ENCODE data around the gene TMEM178A. TPM values are rescaled to one million over a fixed set of nuclear protein-coding genes. Genes with fewer than 3 reads are reported as not detected.

TMEM178A gene
- total and polyA plus RNA-seq, 2 experiments from 2014 or later: 0.32 TPM; not detected in 1

GRCh38 chr2:39641635-39642034, 24.1 kb upstream of the TMEM178A start:
- peaks cover 14% of the 10 kb centered on the region for H3K4me1 ChIP-seq (ENCODE audit: insufficient read depth)
- H4K20me1 ChIP-seq (ENCODE audit: insufficient read depth): no peaks in the 10 kb centered on the region
- no peak overlapping the region for H3K9ac ChIP-seq
- TF ChIP-seq EZH2 (IDR thresholded peaks at IDR 0.05; ENCODE audit: insufficient read depth, poor library complexity, severe bottlenecking) (no peak), EZH2phosphoT487 (IDR thresholded peaks at IDR 0.05; ENCODE audit: insufficient read depth, low read depth) (no peak)
- H3K36me3 ChIP-seq (ENCODE audit: low read depth): no peaks in the 10 kb centered on the region
- H3K9me2 ChIP-seq (ENCODE audit: insufficient read depth): no peaks in the 10 kb centered on the region
- H3K4me3 ChIP-seq: no peak overlapping the region
- H3K79me2 ChIP-seq (ENCODE audit: insufficient read depth): no peaks in the 10 kb centered on the region
- 88 to 96% methylated on average over 1 of the region's 1 CpG for WGBS, 2 experiments (ENCODE audit: low coverage in 1 of 2, low lambda C conversion rate in 2 of 2, missing lambda C conversion rate in 2 of 2)
- no peak overlapping the region for H2AFZ ChIP-seq
- in situ Hi-C loops (cut with MboI): no loop called here
- H3K9me3 ChIP-seq (ENCODE audit: low read depth): no peaks in the 10 kb centered on the region
- H3K27ac ChIP-seq: no peak overlapping the region
- peaks cover 13% of the 10 kb centered on the region; the same call in 1 of the 2 replicates for H3F3A ChIP-seq (ENCODE audit: insufficient read depth)
- no peak overlapping the region for H3K4me2 ChIP-seq (ENCODE audit: unreplicated experiment)
- DNase-seq: no peak
- no peaks in the 10 kb centered on the region for H3K27me3 ChIP-seq (replicated peaks; ENCODE audit: insufficient read depth)

GRCh38 chr2:39642051-39642718, 23.5 kb upstream of the TMEM178A start:
- peak; percentile 81 for DNase-seq
- Histone ChIP-seq H3K4me1 (ENCODE audit: insufficient read depth) (peaks cover 14% of the 10 kb centered on the region), H3K4me3 (no peak overlapping the region), H3K27me3 (replicated peaks; ENCODE audit: insufficient read depth) (no peaks in the 10 kb centered on the region), H3K27ac (no peak overlapping the region), H3K4me2 (ENCODE audit: unreplicated experiment) (peak overlapping the region; percentile 54), H3K9ac (no peak overlapping the region), H3K79me2 (ENCODE audit: insufficient read depth) (no peaks in the 10 kb centered on the region), H3K9me3 (ENCODE audit: low read depth) (no peaks in the 10 kb centered on the region), H4K20me1 (ENCODE audit: insufficient read depth) (no peaks in the 10 kb centered on the region), H3K36me3 (ENCODE audit: low read depth) (no peaks in the 10 kb centered on the region), H2AFZ (no peak overlapping the region), H3K9me2 (ENCODE audit: insufficient read depth) (no peaks in the 10 kb centered on the region), H3F3A (ENCODE audit: insufficient read depth) (peaks cover 13% of the 10 kb centered on the region; the same call in 1 of the 2 replicates)
- 31 to 33% methylated on average over 6 of the region's 6 CpGs for WGBS, 2 experiments (ENCODE audit: low coverage in 1 of 2, low lambda C conversion rate in 2 of 2, missing lambda C conversion rate in 2 of 2)
- no peak for TF ChIP-seq EZH2phosphoT487 (IDR thresholded peaks at IDR 0.05; ENCODE audit: insufficient read depth, low read depth)
- no peak for TF ChIP-seq EZH2 (IDR thresholded peaks at IDR 0.05; ENCODE audit: insufficient read depth, poor library complexity, severe bottlenecking)
- in situ Hi-C loops (cut with MboI): no loop called here

- Histone ChIP-seq H3F3A (ENCODE audit: insufficient read depth) (peaks cover 13% of the 10 kb centered on the region; the same call in 1 of the 2 replicates), H3K9me2 (ENCODE audit: insufficient read depth) (no peaks in the 10 kb centered on the region), H3K36me3 (ENCODE audit: low read depth) (no peaks in the 10 kb centered on the region), H4K20me1 (ENCODE audit: insufficient read depth) (no peaks in the 10 kb centered on the region), H3K9ac (no peak overlapping the region), H3K4me1 (ENCODE audit: insufficient read depth) (peaks cover 14% of the 10 kb centered on the region), H3K27me3 (replicated peaks; ENCODE audit: insufficient read depth) (no peaks in the 10 kb centered on the region), H3K27ac (no peak overlapping the region), H3K79me2 (ENCODE audit: insufficient read depth) (no peaks in the 10 kb centered on the region), H3K9me3 (ENCODE audit: low read depth) (no peaks in the 10 kb centered on the region), H3K4me2 (ENCODE audit: unreplicated experiment) (no peak overlapping the region), H2AFZ (no peak overlapping the region), H3K4me3 (no peak overlapping the region)
- WGBS, 2 experiments (ENCODE audit: low coverage in 1 of 2, low lambda C conversion rate in 2 of 2, missing lambda C conversion rate in 2 of 2): 90 to 91% methylated on average over 2 of the region's 2 CpGs
- TF ChIP-seq EZH2phosphoT487 (IDR thresholded peaks at IDR 0.05; ENCODE audit: insufficient read depth, low read depth) (no peak), EZH2 (IDR thresholded peaks at IDR 0.05; ENCODE audit: insufficient read depth, poor library complexity, severe bottlenecking) (no peak)
- DNase-seq: no peak
- in situ Hi-C loops (cut with MboI): no loop called here
These were observed 19.9 kb upstream of the TMEM178A start for GRCh38 chr2:39645826-39646225.

GRCh38 chr2:39646267-39646666, 19.4 kb upstream of the TMEM178A start:
- H3K4me1 ChIP-seq (ENCODE audit: insufficient read depth): peaks cover 14% of the 10 kb centered on the region
- no peak for DNase-seq
- H4K20me1 ChIP-seq (ENCODE audit: insufficient read depth): no peaks in the 10 kb centered on the region
- no peaks in the 10 kb centered on the region for H3K36me3 ChIP-seq (ENCODE audit: low read depth)
- WGBS, 2 experiments (ENCODE audit: low coverage in 1 of 2, low lambda C conversion rate in 2 of 2, missing lambda C conversion rate in 2 of 2): 90 to 100% methylated on average over 1 of the region's 1 CpG
- in situ Hi-C loops (cut with MboI): no loop called here
- H3K27me3 ChIP-seq (replicated peaks; ENCODE audit: insufficient read depth): no peaks in the 10 kb centered on the region
- TF ChIP-seq EZH2 (IDR thresholded peaks at IDR 0.05; ENCODE audit: insufficient read depth, poor library complexity, severe bottlenecking) (no peak), EZH2phosphoT487 (IDR thresholded peaks at IDR 0.05; ENCODE audit: insufficient read depth, low read depth) (no peak)
- H3F3A ChIP-seq (ENCODE audit: insufficient read depth): peaks cover 13% of the 10 kb centered on the region; the same call in 1 of the 2 replicates
- no peaks in the 10 kb centered on the region for H3K79me2 ChIP-seq (ENCODE audit: insufficient read depth)
- H3K9ac ChIP-seq: no peak overlapping the region
- H3K4me3 ChIP-seq: no peak overlapping the region
- no peaks in the 10 kb centered on the region for H3K9me3 ChIP-seq (ENCODE audit: low read depth)
- no peaks in the 10 kb centered on the region for H3K9me2 ChIP-seq (ENCODE audit: insufficient read depth)
- H2AFZ ChIP-seq: no peak overlapping the region
- no peak overlapping the region for H3K4me2 ChIP-seq (ENCODE audit: unreplicated experiment)
- H3K27ac ChIP-seq: no peak overlapping the region

Measured in GM23248 (cell line).